ENCODE measurements around the gene EGFR.

The EGFR gene

GRCh38 chr7:55209366-55209765, 190.5 kb downstream of the EGFR start:
- Histone ChIP-seq H3K4me3 (ENCODE audit: low read length) (no peak overlapping the region), H2AFZ (ENCODE audit: low read length) (no peak overlapping the region), H3K27me3 (replicated peaks; ENCODE audit: insufficient read depth, low read length) (no peaks in the 10 kb centered on the region), H3K9me2 (replicated peaks; ENCODE audit: insufficient read depth, low read length) (no peaks in the 10 kb centered on the region), H3K4me1 (ENCODE audit: low read length) (no peaks in the 10 kb centered on the region), H4K20me1 (ENCODE audit: insufficient read depth, low read length) (no peaks in the 10 kb centered on the region), H3K4me2 (ENCODE audit: low read depth, low read length) (no peak overlapping the region), H3K79me2 (ENCODE audit: low read length) (no peaks in the 10 kb centered on the region), H3K27ac (ENCODE audit: low read length) (no peak overlapping the region), H3F3A (ENCODE audit: insufficient read depth, low read length) (no peaks in the 10 kb centered on the region), H3K36me3 (replicated peaks; ENCODE audit: insufficient read depth, low read length) (no peaks in the 10 kb centered on the region), H3K9me3 (replicated peaks; ENCODE audit: insufficient read depth, low read length) (no peaks in the 10 kb centered on the region), H3K9ac (ENCODE audit: low read length) (no peak overlapping the region)
- no peak for DNase-seq
- TF ChIP-seq CTCF (IDR thresholded peaks at IDR 0.05; ENCODE audit: low read length) (no peak), EZH2phosphoT487 (IDR thresholded peaks at IDR 0.05; ENCODE audit: low read length) (no peak), EZH2 (optimal IDR thresholded peaks at IDR 0.05; ENCODE audit: low read depth, low read length) (no peak)

- TF ChIP-seq EZH2phosphoT487 (IDR thresholded peaks at IDR 0.05; ENCODE audit: low read length) (no peak), CTCF (IDR thresholded peaks at IDR 0.05; ENCODE audit: low read length) (no peak), EZH2 (optimal IDR thresholded peaks at IDR 0.05; ENCODE audit: low read depth, low read length) (no peak)
- no peak for DNase-seq
- H3K9me3 ChIP-seq (replicated peaks; ENCODE audit: insufficient read depth, low read length): no peaks in the 10 kb centered on the region
Measured at GRCh38 chr7:55210176-55210575, 191.4 kb downstream of the EGFR start.

GRCh38 chr7:55210716-55211115, 191.9 kb downstream of the EGFR start:
- Histone ChIP-seq H3K4me3 (ENCODE audit: low read length) (no peak overlapping the region), H3K4me2 (ENCODE audit: low read depth, low read length) (no peak overlapping the region), H3K4me1 (ENCODE audit: low read length) (no peaks in the 10 kb centered on the region), H3F3A (ENCODE audit: insufficient read depth, low read length) (no peaks in the 10 kb centered on the region), H3K36me3 (replicated peaks; ENCODE audit: insufficient read depth, low read length) (no peaks in the 10 kb centered on the region), H3K27me3 (replicated peaks; ENCODE audit: insufficient read depth, low read length) (no peaks in the 10 kb centered on the region), H3K9me3 (replicated peaks; ENCODE audit: insufficient read depth, low read length) (no peaks in the 10 kb centered on the region), H3K9ac (ENCODE audit: low read length) (no peak overlapping the region), H3K27ac (ENCODE audit: low read length) (no peak overlapping the region), H3K79me2 (ENCODE audit: low read length) (no peaks in the 10 kb centered on the region), H4K20me1 (ENCODE audit: insufficient read depth, low read length) (no peaks in the 10 kb centered on the region), H2AFZ (ENCODE audit: low read length) (no peak overlapping the region), H3K9me2 (replicated peaks; ENCODE audit: insufficient read depth, low read length) (no peaks in the 10 kb centered on the region)
- DNase-seq: no peak
- TF ChIP-seq EZH2phosphoT487 (IDR thresholded peaks at IDR 0.05; ENCODE audit: low read length) (no peak), EZH2 (optimal IDR thresholded peaks at IDR 0.05; ENCODE audit: low read depth, low read length) (no peak), CTCF (IDR thresholded peaks at IDR 0.05; ENCODE audit: low read length) (no peak)

More at GRCh38 chr7:55210176-55210575, 191.4 kb downstream of the EGFR start:
- no peak overlapping the region for H3K4me2 ChIP-seq (ENCODE audit: low read depth, low read length)
- H3K36me3 ChIP-seq (replicated peaks; ENCODE audit: insufficient read depth, low read length): no peaks in the 10 kb centered on the region
- no peak overlapping the region for H3K4me3 ChIP-seq (ENCODE audit: low read length)
- H3K9me2 ChIP-seq (replicated peaks; ENCODE audit: insufficient read depth, low read length): no peaks in the 10 kb centered on the region
- H4K20me1 ChIP-seq (ENCODE audit: insufficient read depth, low read length): no peaks in the 10 kb centered on the region
- no peak overlapping the region for H2AFZ ChIP-seq (ENCODE audit: low read length)
- H3K27me3 ChIP-seq (replicated peaks; ENCODE audit: insufficient read depth, low read length): no peaks in the 10 kb centered on the region
- H3F3A ChIP-seq (ENCODE audit: insufficient read depth, low read length): no peaks in the 10 kb centered on the region
- H3K79me2 ChIP-seq (ENCODE audit: low read length): no peaks in the 10 kb centered on the region
- no peak overlapping the region for H3K9ac ChIP-seq (ENCODE audit: low read length)
- H3K27ac ChIP-seq (ENCODE audit: low read length): no peak overlapping the region
- no peaks in the 10 kb centered on the region for H3K4me1 ChIP-seq (ENCODE audit: low read length)
